GM23248 (cell line): ENCODE results near the gene THSD4. TPM values are rescaled to one million over a fixed set of nuclear protein-coding genes. Genes with fewer than 3 reads are reported as not detected.

Experiments used
- DNase-seq: peaks from one replicate; pipeline ENCODE4 v3.0.0-alpha.2; 2015
- H2AFZ ChIP-seq: fragments of 200-600 bp; sonication (generic); 2 replicates; pipeline ENCODE4 v1.6.1; 2016; ENCODE audit warnings: antibody characterized with exemption
- H3F3A ChIP-seq: fragments of 200-600 bp; sonication (generic); 2 replicates; pipeline ENCODE4 v1.6.1; 2016; ENCODE audit warnings: mild to moderate bottlenecking, antibody characterized with exemption, mixed run types; ENCODE audit not compliant: insufficient read depth
- H3K27ac ChIP-seq: fragments of 200-600 bp; sonication (generic); 2 replicates; pipeline ENCODE4 v1.5.1; 2016; ENCODE audit warnings: mild to moderate bottlenecking
- H3K27me3 ChIP-seq: fragments of 200-600 bp; sonication (generic); replicated peaks from 2 replicates; pipeline ENCODE4 v1.6.1; 2016; ENCODE audit warnings: mild to moderate bottlenecking; ENCODE audit not compliant: insufficient read depth
- H3K36me3 ChIP-seq: fragments of 200-600 bp; sonication (generic); 2 replicates; pipeline ENCODE4 v1.6.1; 2016; ENCODE audit warnings: low read depth, mild to moderate bottlenecking
- H3K4me1 ChIP-seq: fragments of 200-600 bp; sonication (generic); 2 replicates; pipeline ENCODE4 v1.6.1; 2016; ENCODE audit warnings: mild to moderate bottlenecking; ENCODE audit not compliant: insufficient read depth
- H3K4me2 ChIP-seq: fragments of 200-600 bp; sonication (generic); one replicate; pipeline ENCODE4 v1.6.1; 2016; ENCODE audit warnings: mild to moderate bottlenecking; ENCODE audit not compliant: unreplicated experiment
- H3K4me3 ChIP-seq: fragments of 200-600 bp; sonication (generic); 2 replicates; pipeline ENCODE4 v1.5.1; 2016; ENCODE audit warnings: mild to moderate bottlenecking
- H3K79me2 ChIP-seq: fragments of 200-600 bp; sonication (generic); 2 replicates; pipeline ENCODE4 v1.6.1; 2016; ENCODE audit warnings: mild to moderate bottlenecking; ENCODE audit not compliant: insufficient read depth
- H3K9ac ChIP-seq: fragments of 200-600 bp; sonication (generic); 2 replicates; pipeline ENCODE4 v1.6.1; 2016; ENCODE audit warnings: mild to moderate bottlenecking
- H3K9me2 ChIP-seq: fragments of 200-600 bp; sonication (generic); 2 replicates; pipeline ENCODE4 v1.6.1; 2016; ENCODE audit warnings: mixed run types, mild to moderate bottlenecking, moderate library complexity; ENCODE audit not compliant: insufficient read depth
- H3K9me3 ChIP-seq: fragments of 200-600 bp; sonication (generic); one replicate; pipeline ENCODE4 v1.6.1; 2017; ENCODE audit warnings: low read depth
- H4K20me1 ChIP-seq: fragments of 200-600 bp; sonication (generic); 2 replicates; pipeline ENCODE4 v1.6.0; 2016; ENCODE audit not compliant: insufficient read depth
- EZH2 ChIP-seq: fragments of 200-600 bp; sonication (generic); IDR thresholded peaks from 2 replicates; pipeline ENCODE4 v1.6.1; 2018; ENCODE audit warnings: antibody characterized with exemption, mild to moderate bottlenecking; ENCODE audit not compliant: insufficient read depth, poor library complexity, severe bottlenecking
- EZH2phosphoT487 ChIP-seq: fragments of 200-600 bp; sonication (generic); IDR thresholded peaks from 2 replicates; pipeline ENCODE4 v1.6.1; 2018; ENCODE audit warnings: antibody characterized with exemption, moderate library complexity, mild to moderate bottlenecking, low read depth; ENCODE audit not compliant: insufficient read depth
- whole genome bisulfite sequencing, 2 experiments: methylation state at CpG; one replicate each; pipeline ENCODE4 v1.1.6; 2015 to 2017; ENCODE audit warnings: low lambda C conversion rate in 2 of 2, low coverage in 1 of 2; ENCODE audit errors: missing lambda C conversion rate in 2 of 2; 5-methylcytosine and 5-hydroxymethylcytosine counted together
- in situ Hi-C: fragments of 300-500 bp; cut with MboI; formaldehyde crosslinking; loops from 2 replicates; pipeline ENCODE4 v1.15.0; 2020
- polyA plus RNA-seq: library from polyadenylated mRNA; unstranded; fragments of >200 nt; fragmentation: Nextera tagmentation; extraction: Ambion mirVana; gene quantifications from 2 replicates; pipeline ENCODE4 v1.2.1, GENCODE V29; 2016
- total RNA-seq: library from RNA; depleted of rRNA; stranded (reverse); fragments of >200 nt; shearing (Covaris generic); gene quantifications from 2 replicates; pipeline ENCODE4 v1.2.3, GENCODE V29; 2014

THSD4 gene
- total and polyA plus RNA-seq, 2 experiments from 2014 or later: 14.2 to 58.9 TPM

DNA sequence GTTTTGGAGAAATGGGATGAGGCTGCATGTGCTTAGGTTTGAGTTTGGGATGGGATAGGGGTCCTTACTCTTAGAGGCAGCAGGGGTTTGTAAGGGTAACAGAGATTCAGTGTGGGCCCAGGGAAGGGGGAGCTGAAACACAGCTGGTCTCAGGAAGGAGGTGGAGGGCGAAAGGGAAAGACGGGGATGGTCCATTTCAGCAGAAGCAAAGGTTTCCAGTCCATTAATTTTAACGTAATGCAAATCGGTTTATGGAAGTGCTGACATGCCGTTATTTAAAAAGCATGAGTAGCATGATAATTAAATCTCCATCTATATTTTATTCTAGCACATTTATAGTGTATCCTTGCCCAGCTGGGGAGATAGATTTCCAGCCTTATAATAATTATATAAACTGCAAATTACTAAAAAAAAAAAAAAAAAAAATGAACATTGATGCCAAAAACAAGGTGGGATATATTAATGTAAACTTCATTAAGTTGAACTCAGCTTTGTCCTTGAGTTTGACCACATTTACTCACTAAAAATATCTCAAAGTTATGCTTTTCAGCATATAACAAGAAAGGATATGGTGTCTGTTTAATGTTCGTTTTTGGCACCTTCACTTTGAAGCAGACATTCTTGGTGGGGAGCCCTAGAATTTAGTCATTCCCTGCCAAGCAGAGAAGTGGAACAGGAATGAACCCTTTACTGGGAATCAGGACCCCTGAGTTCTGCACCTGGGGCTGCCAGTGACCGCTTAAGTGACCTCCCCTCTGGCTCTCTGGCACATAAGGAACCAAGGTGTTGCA is 234.7 kb downstream of the THSD4 start:
- in situ Hi-C loops: no loop called here
- H3K9ac ChIP-seq: no peak overlapping the region
- no peak overlapping the region for H3K4me3 ChIP-seq
- no peaks in the 10 kb centered on the region for H3K27me3 ChIP-seq
- H3K4me1 ChIP-seq: 0 out of 2 replicates have a peak, but pooled peaks cover 3% of the 10 kb centered on the region
- H3K9me2 ChIP-seq: no peaks in the 10 kb centered on the region
- no peak for DNase-seq
- no peaks in the 10 kb centered on the region for H3F3A ChIP-seq
- no peaks in the 10 kb centered on the region for H3K9me3 ChIP-seq
- 93 to 94% methylated on average over 7 of the region's 7 CpGs for WGBS, 2 experiments
- no peaks in the 10 kb centered on the region for H4K20me1 ChIP-seq
- peaks cover 6% of the 10 kb centered on the region; the same call in 1 of the 2 replicates for H3K36me3 ChIP-seq
- no peak overlapping the region for H3K4me2 ChIP-seq
- H2AFZ ChIP-seq: no peak overlapping the region
- TF ChIP-seq EZH2phosphoT487 (no peak), EZH2 (no peak)
- H3K79me2 ChIP-seq: no peaks in the 10 kb centered on the region
- no peak overlapping the region for H3K27ac ChIP-seq

DNA sequence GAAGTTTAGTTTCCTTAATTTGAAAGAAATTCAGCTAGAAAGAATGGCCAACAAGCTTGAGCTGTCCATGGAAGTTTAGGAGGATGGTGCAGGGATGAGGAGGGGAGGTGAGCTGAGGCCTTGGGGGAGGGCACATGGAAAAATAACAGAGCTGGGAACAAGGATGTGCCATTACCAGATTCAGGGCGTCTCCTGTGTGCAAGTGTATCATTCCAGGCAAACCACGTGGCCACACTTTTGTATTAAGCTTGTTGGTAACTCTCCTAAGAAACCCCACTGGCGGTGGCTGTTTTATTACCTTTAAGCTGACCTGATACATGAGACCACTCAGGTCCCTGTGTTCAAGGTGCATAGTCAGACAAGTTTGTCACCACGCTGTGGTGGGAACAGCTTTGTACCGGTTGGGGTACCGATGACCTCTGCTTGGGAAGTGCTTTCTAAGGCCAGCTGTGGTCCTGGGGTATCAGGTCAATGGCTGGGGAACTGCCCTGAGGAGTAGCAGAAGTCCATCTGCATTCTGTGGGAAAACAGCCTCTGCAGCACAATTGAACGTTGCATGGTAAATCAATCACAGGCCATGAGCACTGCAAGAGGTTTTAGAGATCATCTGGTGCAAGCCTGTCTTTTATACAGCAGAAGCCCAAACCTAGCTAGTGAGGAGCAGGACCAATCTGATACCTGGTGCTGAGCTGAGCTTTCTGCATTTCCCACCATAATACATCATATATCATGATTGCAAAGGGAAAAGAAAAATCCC is 235.5 kb downstream of the THSD4 start:
- H3F3A ChIP-seq: no peaks in the 10 kb centered on the region
- in situ Hi-C loops: no loop called here
- no peaks in the 10 kb centered on the region for H4K20me1 ChIP-seq
- TF ChIP-seq EZH2 (no peak), EZH2phosphoT487 (no peak)
- no peaks in the 10 kb centered on the region for H3K9me3 ChIP-seq
- 0 out of 2 replicates have a peak, but pooled peaks cover 3% of the 10 kb centered on the region for H3K4me1 ChIP-seq
- H3K27me3 ChIP-seq: no peaks in the 10 kb centered on the region
- no peak overlapping the region for H3K9ac ChIP-seq
- WGBS, 2 experiments: 89 to 91% methylated on average over 7 of the region's 7 CpGs
- H3K4me2 ChIP-seq: no peak overlapping the region
- DNase-seq: no peak
- no peaks in the 10 kb centered on the region for H3K9me2 ChIP-seq
- H3K27ac ChIP-seq: no peak overlapping the region
- H3K36me3 ChIP-seq: peaks cover 6% of the 10 kb centered on the region; the same call in 1 of the 2 replicates
- H3K79me2 ChIP-seq: no peaks in the 10 kb centered on the region
- H2AFZ ChIP-seq: no peak overlapping the region
- no peak overlapping the region for H3K4me3 ChIP-seq

DNA sequence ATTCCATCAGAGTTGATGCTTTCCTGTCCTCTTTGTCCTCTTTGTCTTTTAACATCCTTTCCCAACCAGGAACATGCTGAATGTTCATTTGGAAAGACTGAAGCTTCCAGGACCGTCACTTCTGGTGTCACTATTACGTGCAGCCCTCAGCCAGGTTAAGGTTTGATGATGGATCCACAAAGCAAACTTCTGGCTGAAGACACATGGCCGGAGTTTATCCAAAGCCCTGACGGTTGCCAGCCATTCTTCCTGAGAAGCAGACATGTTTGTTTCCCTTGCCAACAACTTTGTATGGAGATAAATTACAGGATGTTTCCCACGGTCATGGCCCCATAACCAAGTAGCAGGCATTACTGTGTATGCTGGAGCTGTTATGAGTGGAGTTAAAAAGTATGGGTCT is 236.9 kb downstream of the THSD4 start:
- no peak for DNase-seq
- Histone ChIP-seq H3K79me2 (no peaks in the 10 kb centered on the region), H3K9me2 (no peaks in the 10 kb centered on the region), H3K4me3 (no peak overlapping the region), H3K4me2 (no peak overlapping the region), H3F3A (no peaks in the 10 kb centered on the region), H2AFZ (no peak overlapping the region), H3K36me3 (peaks cover 6% of the 10 kb centered on the region; the same call in 1 of the 2 replicates), H3K4me1 (0 out of 2 replicates have a peak, but pooled peaks cover 3% of the 10 kb centered on the region), H3K27ac (no peak overlapping the region), H3K9me3 (no peaks in the 10 kb centered on the region), H3K9ac (no peak overlapping the region), H3K27me3 (no peaks in the 10 kb centered on the region), H4K20me1 (no peaks in the 10 kb centered on the region)
- WGBS, 2 experiments: 85 to 93% methylated on average over 5 of the region's 5 CpGs
- in situ Hi-C loops: no loop called here
- no peak for TF ChIP-seq EZH2
- no peak for TF ChIP-seq EZH2phosphoT487

DNA sequence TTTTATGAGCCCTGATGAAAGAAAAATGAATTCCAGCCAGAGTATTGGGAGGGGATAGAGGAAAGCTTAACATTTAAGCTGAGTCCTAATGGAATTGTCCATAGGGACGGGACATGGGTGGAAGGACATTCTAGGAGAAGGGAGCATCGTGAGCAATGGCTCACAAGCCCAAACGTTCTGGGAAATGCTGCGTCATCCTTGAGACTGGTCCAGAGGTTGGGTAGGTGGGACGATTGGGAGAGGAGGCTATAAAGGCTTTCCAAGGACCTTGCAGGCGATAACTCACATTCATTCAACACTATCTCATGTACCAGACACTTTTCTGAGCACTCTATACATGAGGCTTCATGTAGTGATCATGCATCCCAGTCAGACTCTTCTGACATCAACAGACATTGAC is 237.5 kb downstream of the THSD4 start:
- no peak overlapping the region for H3K9ac ChIP-seq
- H3K4me3 ChIP-seq: no peak overlapping the region
- H4K20me1 ChIP-seq: no peaks in the 10 kb centered on the region
- no peak overlapping the region for H3K27ac ChIP-seq
- TF ChIP-seq EZH2 (no peak), EZH2phosphoT487 (no peak)
- H3K9me3 ChIP-seq: no peaks in the 10 kb centered on the region
- H3K9me2 ChIP-seq: no peaks in the 10 kb centered on the region
- no peaks in the 10 kb centered on the region for H3K79me2 ChIP-seq
- WGBS, 2 experiments: 74 to 79% methylated on average over 6 of the region's 6 CpGs
- peaks cover 6% of the 10 kb centered on the region; the same call in 1 of the 2 replicates for H3K36me3 ChIP-seq
- in situ Hi-C loops: no loop called here
- H3F3A ChIP-seq: no peaks in the 10 kb centered on the region
- H3K27me3 ChIP-seq: no peaks in the 10 kb centered on the region
- no peak for DNase-seq
- no peak overlapping the region for H3K4me2 ChIP-seq
- H2AFZ ChIP-seq: no peak overlapping the region
- 0 out of 2 replicates have a peak, but pooled peaks cover 3% of the 10 kb centered on the region for H3K4me1 ChIP-seq
